Kidney capillary endothelial cell (primary cell): Measurements from ENCODE around the gene CHST10.
"Not testable (repeated sequence)": the region's sequence is repeated elsewhere in the genome, so short reads cannot be mapped to it uniquely, and the experiment has no call there.

Source experiments
- DNase-seq: peaks from one replicate; pipeline ENCODE4 v3.0.0-alpha.2; 2018; ENCODE audit warnings: low spot score

The CHST10 gene, protein sequence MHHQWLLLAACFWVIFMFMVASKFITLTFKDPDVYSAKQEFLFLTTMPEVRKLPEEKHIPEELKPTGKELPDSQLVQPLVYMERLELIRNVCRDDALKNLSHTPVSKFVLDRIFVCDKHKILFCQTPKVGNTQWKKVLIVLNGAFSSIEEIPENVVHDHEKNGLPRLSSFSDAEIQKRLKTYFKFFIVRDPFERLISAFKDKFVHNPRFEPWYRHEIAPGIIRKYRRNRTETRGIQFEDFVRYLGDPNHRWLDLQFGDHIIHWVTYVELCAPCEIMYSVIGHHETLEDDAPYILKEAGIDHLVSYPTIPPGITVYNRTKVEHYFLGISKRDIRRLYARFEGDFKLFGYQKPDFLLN

DNA sequence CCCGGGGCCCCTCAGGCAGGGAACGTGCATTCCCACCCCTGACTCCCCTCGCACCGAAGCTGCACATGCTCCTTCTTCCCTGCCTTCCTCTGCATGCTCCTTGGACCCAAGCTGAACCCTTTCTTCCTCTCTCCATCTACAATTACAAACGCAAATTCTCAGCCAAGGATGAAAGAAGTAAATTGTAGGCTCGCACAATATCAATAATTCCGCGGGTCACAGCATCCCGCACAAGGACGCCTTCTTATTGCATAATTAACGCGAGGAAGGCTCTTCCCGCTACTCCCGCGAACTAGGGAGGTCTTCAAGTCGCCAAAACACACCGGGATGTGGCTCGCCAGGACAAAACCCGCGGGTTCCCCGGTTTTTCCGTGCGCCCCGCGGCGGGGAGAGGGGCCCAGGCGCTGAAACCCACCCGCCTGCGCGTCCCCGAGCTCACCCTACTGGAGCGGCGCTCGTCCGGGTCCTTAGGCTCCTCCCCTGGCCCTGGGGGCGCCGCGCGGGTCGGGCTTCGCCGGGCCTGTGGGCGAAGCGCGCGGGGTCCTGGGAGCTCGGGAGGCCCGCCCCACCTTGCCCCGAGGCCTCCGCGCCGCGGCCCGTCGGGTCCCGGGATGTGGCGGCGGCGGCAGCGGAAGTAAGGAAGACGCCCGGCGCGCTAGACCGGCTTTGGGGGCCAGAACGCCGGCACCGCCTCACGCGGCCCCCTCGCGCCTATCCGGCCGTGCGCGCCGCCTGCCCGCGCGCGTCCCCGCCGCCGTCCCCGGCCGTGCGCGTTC, at the start of gene CHST10:
CHST10 (minus strand) TSS at position 734 of the 776 bp plus-strand sequence. CDS start 10,993 bp downstream, outside the sequence.
- peak; percentile 28 for DNase-seq

DNA sequence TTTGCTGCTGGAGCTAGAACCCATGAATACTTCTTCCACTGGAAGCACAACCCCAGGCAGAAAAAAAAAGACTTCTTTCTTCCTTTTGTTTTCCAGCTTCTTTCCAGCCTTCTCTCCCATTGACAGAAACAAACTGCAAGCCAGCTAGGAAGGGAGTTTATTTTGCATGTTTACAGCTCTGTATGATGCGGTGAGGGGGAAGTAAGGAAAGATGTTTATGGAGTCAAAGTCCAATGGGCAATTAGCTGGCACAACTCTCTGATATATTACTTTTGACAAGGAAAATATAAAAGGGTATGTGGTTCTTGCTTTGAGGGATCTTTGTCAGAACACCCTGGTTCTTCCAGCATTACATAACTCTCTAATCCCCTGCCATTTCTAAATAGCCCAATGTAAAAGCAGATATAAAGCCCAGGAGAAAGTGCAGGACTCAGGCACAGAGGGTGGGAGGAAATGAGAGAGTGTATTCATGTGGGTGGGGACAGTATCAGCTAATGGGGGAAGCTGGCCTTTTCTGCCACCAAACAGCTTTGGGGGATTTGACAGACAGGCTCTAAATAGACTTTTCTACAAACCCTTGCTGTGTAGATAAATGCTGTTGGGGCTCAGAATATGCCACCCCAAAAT, 43.5 kb upstream of the CHST10 start:
- no peak for DNase-seq

DNA sequence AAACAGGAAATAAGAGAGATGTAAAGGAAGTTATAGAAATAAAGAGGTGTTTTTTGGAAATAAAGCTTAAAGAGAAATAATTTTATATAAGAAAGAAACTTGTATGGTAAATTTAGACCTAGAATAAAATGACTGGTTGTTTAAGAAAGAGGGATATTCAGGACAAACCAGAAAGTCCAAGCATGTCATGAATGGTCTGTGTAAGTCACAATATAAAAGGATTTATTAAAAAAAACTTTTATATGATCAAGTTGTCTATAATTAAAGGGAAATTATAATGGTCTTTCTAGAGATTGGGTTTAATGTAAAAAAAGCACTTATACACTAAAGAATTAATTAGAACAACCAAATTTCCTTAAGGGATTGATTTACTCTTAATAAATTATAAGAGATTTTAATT, 38.9 kb upstream of the CHST10 start:
- DNase-seq, result not testable (repeated sequence)

DNA sequence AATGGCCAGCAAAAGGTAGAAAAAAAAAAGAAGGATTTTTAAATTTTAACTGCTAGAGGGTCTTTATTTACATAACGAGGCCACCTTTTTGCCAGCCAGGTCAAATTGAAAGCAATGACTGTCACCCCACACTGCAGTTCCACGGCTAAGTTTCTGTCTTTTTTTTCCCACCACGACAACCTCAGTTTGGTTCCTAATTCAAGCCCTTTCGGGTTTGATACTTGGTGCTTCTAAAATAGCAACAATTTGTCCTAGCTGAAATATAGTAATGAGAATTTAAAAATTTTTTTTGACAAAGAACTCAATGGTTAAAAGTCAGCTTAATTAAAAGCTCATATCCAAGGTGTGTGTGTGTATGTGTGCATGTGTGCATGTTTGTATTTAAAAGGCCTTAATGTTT, 36.4 kb upstream of the CHST10 start:
- no peak for DNase-seq

DNA sequence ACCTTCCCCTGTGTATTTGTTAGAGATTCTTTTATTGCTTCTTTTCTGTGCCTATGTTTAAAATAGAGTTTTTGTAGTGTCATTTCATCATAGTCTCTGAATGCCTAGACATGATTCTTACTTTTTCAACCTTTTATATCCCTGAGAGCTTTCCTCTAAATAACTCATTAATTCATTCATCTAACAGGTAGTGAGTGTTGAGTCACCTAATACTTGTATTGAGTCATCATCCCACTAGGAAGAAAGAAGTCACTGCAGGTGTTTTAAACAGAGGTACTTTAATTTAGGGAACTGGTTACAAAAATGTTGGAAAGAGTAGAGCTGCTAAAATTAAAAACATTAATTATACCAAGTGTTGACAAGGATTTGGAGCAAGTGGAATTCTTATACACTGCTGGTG, 34.3 kb upstream of the CHST10 start:
- DNase-seq, result no peak

DNA sequence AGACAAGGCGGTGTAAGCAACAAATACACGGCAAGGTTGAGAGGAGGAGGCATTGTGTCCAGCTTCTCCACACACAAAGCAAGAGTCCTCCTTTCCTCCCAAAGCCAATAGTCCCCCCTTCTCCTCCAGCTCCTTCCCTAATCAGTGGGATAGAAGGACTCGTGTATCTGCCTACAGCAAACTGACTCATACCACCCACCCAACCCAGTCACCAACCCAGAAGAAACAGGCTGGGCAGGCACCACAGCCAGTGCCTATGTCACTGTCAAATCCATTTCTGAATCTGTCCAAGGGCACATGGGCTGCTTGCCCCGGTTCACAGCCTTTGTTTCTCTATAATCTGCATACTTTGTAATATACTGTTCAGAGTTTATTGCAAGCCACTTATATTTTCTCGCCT, 33.6 kb upstream of the CHST10 start:
- no peak for DNase-seq

DNA sequence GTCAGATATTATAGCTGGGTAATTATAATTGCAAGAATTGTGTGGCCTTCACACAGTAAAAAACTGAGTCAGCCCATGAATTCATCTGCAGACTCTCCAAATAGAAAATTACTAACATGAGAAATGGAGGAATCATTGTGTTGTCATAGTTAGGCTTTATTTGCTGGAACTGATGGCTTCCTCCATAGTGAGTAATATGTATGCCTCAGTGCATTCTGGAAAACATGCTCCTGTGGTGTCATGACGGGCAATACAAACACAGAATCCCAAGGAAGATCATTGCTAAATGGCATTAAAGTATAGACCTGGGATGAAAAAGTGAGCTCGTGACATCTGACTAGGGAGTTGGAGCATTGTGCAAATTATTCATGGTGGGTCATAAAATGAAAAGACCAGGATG, 29.2 kb upstream of the CHST10 start:
- no peak for DNase-seq

DNA sequence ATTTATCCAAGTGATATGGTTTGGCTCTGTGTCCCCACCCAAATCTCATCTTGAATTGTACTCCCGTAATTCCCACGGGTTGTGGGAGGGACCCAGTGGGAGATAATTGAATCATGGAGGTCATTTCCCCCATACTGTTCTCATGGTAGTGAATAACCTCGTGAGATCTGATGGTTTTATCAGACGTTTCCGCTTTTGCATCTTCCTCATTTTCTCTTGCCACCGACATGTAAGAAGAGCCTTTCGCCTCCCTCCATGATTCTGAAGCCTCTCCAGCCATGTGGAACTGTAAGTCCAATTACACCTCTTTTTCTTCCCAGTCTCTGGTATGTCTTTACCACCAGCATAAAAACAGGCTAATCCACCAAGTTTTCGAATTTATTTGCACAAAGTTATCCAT, 20.3 kb upstream of the CHST10 start:
- no peak for DNase-seq

DNA sequence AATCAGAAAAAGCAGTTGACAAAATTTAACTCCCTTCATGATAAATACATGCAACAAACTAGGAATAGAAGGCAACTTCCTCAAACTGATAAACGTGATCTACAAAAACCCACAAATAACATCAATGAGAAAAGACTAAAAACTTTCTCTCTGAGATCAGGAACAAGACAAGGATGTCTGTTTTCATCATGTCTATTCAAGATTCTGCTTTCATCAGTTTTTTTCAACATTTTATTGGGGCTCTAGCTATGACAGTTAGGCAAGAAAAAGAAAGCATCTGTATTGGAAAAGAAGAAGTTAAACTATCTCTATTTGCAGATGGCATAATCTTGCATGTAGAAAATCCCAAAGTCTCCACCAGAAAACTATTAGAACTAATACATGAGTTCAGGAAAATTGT, 12.3 kb upstream of the CHST10 start:
- DNase-seq, result no peak

DNA sequence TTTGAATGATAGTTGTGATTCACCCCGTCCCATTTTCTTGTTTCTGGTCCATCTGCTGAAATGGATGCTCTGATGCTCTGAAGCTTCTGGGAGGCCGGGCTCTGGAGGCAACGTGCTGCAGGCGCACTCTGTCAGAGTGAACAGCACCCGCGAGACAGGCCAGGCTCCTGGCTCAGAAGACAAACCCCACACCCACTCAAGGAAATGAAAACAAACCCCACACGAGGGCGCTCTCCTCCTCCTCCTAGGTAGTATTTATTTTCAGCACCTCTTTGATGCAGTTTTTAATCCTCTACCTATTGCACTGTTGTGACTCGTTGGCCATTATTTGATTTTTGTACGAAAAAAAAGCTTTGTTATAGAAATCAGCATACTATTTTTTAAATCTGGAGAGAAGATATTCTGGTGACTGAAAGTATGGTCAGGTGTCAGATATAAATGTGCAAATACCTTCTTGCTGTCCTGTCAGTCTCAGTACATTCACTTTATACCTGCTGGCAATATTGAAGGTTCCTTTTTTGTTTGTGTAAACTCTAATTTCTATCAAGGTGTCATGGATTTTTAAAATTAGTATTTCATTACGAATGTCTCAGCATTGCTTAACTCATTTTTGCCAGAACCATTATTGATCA, 10.3 kb upstream of the CHST10 start:
- DNase-seq, result peak; percentile 33

DNA sequence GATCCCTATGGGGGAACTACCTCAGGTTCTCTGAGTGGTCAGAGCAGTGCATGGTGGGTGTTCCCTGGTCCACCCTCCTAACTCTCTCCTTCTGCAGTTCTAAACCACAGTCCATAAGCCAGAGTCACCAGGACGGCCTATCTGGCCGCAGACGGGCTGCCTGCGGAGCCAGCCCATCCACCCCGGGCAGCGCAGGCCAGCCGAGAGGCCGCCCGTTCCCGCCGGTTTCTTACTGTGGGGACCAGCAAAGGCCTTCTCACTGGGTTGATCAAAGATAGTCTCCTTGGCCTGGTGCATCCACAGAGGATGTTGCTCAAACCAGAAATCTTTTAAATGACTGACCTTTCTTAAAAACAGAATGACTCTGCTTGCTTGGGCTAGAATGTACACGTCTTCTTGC, 9.6 kb upstream of the CHST10 start:
- no peak for DNase-seq

DNA sequence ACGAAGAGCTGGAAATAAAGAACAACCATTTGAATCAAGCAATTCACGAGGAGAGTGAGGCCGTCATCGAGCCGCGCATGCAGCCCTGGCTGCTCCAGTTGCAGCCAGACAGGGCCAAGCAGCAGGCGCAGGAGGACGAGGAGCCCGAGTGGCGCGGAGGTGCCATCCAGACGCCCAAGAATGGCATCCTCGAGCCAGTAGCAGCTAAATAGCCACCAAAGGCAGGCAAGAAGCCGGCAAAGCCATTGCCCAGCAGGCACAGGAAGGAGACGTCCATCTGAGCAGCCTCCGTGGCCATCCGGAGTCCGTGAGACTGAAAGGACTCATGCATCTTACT, 8.9 kb upstream of the CHST10 start:
- DNase-seq, result no peak

DNA sequence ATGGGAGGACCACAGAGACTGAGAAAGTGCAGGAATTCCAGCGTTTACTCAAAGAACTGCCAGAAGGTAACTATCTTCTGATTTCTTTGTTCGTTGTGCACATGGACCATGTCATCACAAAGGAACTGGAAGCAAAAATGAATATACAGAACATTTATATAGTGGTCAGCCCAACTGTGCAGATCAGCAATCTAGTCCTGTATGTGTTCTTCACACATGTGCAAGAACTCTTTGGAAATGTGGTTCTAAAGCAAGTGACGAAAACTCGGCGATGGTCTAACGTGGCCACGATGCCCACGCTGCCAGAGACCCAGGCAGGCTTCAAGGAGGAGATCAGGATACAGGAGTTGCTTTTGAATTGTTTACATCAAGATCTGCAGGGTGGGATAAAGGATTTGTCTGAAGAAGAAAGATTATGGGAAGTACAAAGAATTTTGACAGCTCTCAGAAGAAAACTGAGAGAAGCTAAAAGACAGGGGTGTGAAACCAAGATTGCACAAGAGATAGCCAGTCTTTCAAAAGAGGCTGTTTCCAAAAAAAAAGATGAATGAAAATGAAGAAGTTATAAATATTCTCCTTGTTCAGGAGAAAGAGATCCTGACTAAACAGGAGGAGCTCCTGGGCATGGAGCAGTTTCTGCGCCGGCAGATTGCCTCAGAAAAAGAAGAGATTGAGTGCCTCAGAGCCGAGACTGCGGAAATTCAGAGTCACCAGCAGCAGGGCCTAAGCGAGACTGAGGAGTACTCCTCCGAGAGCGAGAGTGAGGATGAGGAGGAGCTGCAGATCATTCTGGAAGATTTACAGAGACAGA, 8.3 kb upstream of the CHST10 start:
- no peak for DNase-seq

DNA sequence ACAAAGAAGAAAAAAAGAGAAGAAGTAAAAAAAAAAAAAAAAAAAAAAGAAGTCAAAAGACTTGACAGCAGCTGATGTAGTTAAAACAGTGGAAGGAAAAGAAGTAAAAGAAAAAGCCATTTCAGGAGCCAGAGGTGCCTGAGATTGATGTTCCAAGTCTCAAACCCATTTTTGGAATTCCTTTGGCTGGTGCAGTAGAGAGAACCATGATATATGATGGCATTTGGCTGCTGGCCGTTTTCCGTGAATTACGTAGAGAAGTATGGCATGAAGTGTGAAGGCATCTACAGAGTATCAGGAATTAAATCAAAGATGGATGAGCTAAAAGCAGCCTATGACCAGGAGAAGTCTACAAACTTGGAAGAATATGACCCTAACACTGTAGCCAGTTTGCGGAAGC, 7.6 kb upstream of the CHST10 start:
- no peak for DNase-seq

DNA sequence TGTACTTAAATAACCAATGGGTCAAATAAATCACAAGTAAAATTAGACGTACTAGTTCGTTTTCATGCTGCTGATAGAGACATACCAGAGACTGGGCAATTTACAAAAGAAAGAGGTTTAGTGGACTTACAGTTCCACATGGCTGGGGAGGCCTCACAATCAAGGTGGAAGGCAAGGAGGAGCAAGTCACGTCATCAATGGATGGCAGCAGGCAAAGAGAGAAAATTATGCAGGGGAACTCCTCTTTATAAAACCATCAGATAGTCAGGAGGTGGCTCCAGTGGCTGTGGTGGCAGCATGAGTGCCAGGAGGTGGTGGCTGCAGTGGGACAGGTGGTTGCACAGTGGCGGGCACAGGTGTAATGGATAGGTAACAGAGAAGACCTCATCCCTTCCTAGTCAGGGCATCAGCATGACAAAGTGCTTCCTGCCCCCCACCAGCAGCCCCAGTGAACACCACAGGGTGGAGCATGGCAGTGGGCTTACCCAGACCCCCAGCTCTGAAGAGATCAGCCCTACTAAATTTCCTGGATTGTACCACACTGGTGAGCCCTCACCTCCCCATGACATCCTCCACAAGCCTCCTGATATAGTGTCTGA, 6.9 kb upstream of the CHST10 start:
- DNase-seq, result no peak

DNA sequence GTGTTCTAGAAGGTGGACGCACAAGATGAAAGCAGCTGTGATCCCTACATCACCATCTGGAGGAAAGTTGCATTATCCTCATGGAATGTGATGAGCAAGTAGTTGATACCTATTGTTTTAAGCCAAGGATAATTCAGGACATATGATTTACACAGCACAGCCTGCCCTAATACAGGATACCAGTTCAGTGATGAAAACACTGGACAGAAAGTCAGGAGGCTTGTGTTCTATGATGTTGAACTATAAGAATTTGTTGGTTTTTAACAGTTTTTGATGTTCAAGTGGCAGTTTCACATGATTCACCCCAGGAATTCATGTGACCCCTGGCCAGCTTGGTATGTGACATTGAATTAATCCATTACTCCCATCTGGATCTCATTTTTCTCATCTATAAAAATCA, 6.2 kb upstream of the CHST10 start:
- DNase-seq, result no peak

DNA sequence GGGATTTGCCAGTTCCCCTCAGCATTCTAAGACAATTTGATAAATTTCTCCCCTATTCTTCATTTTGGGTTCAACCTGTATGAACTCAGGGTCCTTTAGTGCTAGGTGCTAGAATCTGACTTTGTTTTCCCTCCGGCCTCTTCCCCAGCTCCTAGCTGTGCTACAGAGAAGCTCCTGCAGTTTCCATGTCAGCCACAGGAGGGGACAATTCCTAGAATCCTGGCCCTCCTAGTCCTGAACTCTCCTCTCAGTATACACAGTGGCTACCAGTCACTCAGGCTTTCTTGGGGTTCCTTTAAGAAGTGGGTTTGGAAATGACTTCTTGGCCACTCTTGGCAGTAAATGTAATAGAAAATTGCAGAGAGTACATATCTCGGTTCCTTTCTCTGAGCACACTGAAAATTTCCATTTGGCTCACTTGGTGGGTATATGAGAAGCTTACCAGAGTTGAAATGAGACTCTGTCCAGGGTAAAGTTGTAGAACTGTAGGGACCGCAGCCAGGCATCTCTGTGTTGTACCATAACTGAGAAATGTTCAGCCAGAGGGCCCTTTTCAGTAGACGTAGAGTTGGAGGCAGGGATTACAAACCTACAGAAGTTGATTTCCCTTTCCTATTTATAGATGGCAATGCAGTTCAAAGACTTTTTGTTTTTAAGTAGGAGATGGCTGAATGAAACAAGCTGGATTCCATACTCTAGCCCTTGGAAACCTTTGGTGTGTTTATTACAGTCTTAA, 5.0 kb upstream of the CHST10 start:
- peak; percentile 14 for DNase-seq

DNA sequence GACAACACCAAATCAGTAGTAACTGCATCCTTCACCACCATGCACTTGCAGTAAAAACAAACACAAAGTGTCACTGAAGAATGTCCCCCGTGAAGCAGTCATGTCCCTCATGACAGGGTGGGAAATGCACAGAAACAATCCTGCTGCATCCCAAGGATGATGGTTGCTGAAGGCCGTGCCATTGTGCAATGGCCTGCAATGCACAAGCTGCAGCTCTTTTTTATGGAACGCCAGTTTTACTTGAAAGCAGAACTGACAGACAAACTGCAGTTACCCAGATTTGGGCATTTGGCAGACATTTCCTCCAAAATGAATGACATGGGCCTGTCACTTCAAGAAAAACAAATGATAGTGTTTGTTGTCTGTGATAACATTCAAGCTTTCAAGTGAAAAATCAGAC, 2.4 kb upstream of the CHST10 start:
- DNase-seq, result no peak

DNA sequence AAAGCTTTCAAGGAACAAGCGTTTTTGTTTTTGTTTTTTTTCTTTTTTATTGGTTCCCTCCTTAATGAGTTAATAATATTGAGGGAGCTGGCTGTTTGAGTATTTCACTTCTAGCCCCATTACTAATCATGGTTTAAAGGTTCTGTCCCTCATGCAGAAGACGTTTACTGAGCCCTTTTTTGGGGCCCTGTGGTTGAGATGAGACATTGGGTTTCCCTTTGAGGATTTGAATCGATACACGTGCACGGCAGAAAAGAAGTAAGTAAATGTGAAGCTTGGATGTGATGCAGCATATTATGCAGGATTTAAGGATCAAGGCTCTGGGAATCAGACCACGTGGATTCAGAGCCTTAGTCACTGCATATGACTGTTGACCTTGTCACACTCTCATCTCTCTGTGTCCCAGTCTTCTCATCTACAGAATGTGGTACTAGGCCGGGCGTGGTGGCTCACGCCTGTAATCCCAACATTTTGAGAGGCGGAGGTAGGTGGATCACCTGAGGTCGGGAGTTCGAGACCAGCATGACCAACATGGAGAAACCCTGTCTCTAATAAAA, 1.0 kb upstream of the CHST10 start:
- no peak for DNase-seq

DNA sequence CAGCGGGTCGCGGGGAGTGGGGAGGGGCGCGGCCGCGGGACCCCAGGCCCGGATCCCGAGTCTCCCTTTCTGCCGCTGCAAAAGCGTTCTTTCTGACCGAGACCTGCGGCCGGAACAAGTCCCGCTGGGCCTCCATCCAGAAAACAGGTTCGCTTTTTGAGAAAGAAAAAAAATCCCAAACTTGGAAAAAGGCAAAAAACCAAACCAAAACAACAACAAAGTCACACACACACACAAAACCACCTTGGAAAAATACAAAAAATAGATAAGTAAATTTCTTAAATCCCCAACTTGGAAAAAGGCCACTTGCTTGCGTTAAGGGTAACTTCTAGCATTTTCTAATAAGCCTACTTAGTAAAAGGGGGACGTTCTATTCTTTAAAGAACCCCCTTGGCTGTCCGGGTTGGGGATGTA, 250 bp upstream of the CHST10 start:
- no peak for DNase-seq
